ENCODE measurements around the gene STAC3. TPM values are rescaled to one million over a fixed set of nuclear protein-coding genes. Genes with fewer than 3 reads are reported as not detected.

The STAC3 gene
- total and polyA plus RNA-seq, 2 of the 8 experiments (the other 6 are each of a cell fraction or from before 2014, with no cell fraction given): 0.70 to 1.3 TPM

GRCh38 chr12:57214398-57214781, 36.6 kb downstream of the STAC3 start:
- H2BK5ac ChIP-seq (ENCODE audit: low read depth, low read length): no peak overlapping the region
- no peak overlapping the region for H2BK20ac ChIP-seq (ENCODE audit: low read length)
- WGBS, 2 experiments (ENCODE audit: extremely low coverage in 1 of 2, insufficient coverage in 1 of 2, insufficient read length in 1 of 2, insufficient replicate concordance in 2 of 2, low coverage in 1 of 2, low lambda C conversion rate in 2 of 2, missing lambda C conversion rate in 1 of 2): 10% methylated on average over 10 of the region's 14 CpGs; no CpG with 5 or more reads in 1 of the 2 experiments
- no peak overlapping the region for H2AFZ ChIP-seq (ENCODE audit: low read length)
- no peak overlapping the region for H2AK5ac ChIP-seq (ENCODE audit: low read depth, low read length)
- H3K9ac ChIP-seq (replicated peaks in 1 of 4; ENCODE audit: extremely low read depth in 1 of 4, low read depth in 3 of 4, low read length in 3 of 4): no peak overlapping the region
- no peak overlapping the region for H3K56ac ChIP-seq (replicated peaks; ENCODE audit: insufficient read length, low read depth, low read length)
- peaks cover 5 to 32% (median 14%) of the 10 kb centered on the region in 4 experiments; a peak in 7 of 8 replicates for H3K36me3 ChIP-seq (ENCODE audit: control insufficient read depth in 2 of 4, insufficient read depth in 4 of 4, low read length in 3 of 4)
- FAIRE-seq (no peak), DNase-seq (ENCODE audit: low read depth in 1 of 2, low spot score in 2 of 2) (peak in 1 of 2 experiments; percentile 86)
- H2BK12ac ChIP-seq (ENCODE audit: low read depth, low read length): 0 out of 2 replicates have a peak overlapping the region, but pooled peaks have one; percentile 85
- POLR2A ChIA-PET (ENCODE audit: partially characterized antibody): interaction anchor here (0.7 to 8.8 kb wide), 19 partner anchors 8 to 128 kb away, joined by 3 to 686 read pairs (median 5); partner anchors contain the start of genes LRP1, SHMT2 and STAT6
- peak overlapping the region; percentile 2 to 47; a peak in 2 of 4 replicates for H3K4me2 ChIP-seq (ENCODE audit: insufficient read depth in 1 of 2, low read depth in 2 of 2, low read length in 2 of 2)
- no peak overlapping the region for H3K14ac ChIP-seq (ENCODE audit: insufficient read length)
- H3K4me3 ChIP-seq (ENCODE audit: extremely low read depth in 1 of 4, insufficient read depth in 2 of 4, low read depth in 3 of 4, low read length in 4 of 4): peak overlapping the region in 1 of 4 experiments; percentile 31; a peak in 1 of 8 replicates
- H3K27me3 ChIP-seq (replicated peaks in 1 of 4; ENCODE audit: control insufficient read depth in 3 of 4, extremely low read depth in 1 of 4, insufficient read depth in 3 of 4, low read length in 3 of 4): peaks cover 44 to 56% (median 54%) of the 10 kb centered on the region in 4 experiments
- H4K8ac ChIP-seq (ENCODE audit: extremely low read depth, insufficient read depth, low read length): no peak overlapping the region
- no peaks in the 10 kb centered on the region for H3K79me1 ChIP-seq (ENCODE audit: low read depth, low read length)
- CTCF ChIA-PET (ENCODE audit: partially characterized antibody): interaction anchor here (0.6 to 10.1 kb wide), 51 partner anchors 8 to 623 kb away, joined by 3 to 726 read pairs (median 4); partner anchors contain the start of genes GLI1, LRP1, LRP1-AS and SHMT2
- H4K91ac ChIP-seq (replicated peaks; ENCODE audit: insufficient read length, low read length): no peak overlapping the region
- H3K27ac ChIP-seq (ENCODE audit: low read depth, low read length): no peak overlapping the region
- peak overlapping the region; percentile 81; the same call in 1 of the 2 replicates for H2BK15ac ChIP-seq (ENCODE audit: low read length)
- no peak overlapping the region for H2BK120ac ChIP-seq (replicated peaks; ENCODE audit: low read depth, low read length)
- H3K23me2 ChIP-seq (ENCODE audit: low read depth, low read length): peaks cover 7% of the 10 kb centered on the region; the same call in 1 of the 2 replicates
- H3K79me2 ChIP-seq (ENCODE audit: control insufficient read depth in 1 of 2, insufficient read depth in 2 of 2, low read length in 2 of 2): no peaks in the 10 kb centered on the region
- H3K23ac ChIP-seq (ENCODE audit: insufficient read length): no peak overlapping the region
- H4K20me1 ChIP-seq (replicated peaks in 1 of 2; ENCODE audit: control insufficient read depth in 1 of 2, insufficient read depth in 2 of 2, low read length in 2 of 2): peaks cover 11 to 28% of the 10 kb centered on the region in 2 experiments
- H3K4ac ChIP-seq (replicated peaks; ENCODE audit: insufficient read length, low read depth, low read length): no peak overlapping the region
- H3K18ac ChIP-seq (ENCODE audit: extremely low read depth, low read length): no peak overlapping the region
- no peaks in the 10 kb centered on the region for H3K9me3 ChIP-seq (ENCODE audit: insufficient read depth in 2 of 2, low read depth in 1 of 2, low read length in 1 of 2)
- H4K5ac ChIP-seq (ENCODE audit: insufficient read length, low read depth, low read length): no peak overlapping the region
- peaks cover 9 to 35% (median 26%) of the 10 kb centered on the region in 4 experiments for H3K4me1 ChIP-seq (replicated peaks in 1 of 4; ENCODE audit: control insufficient read depth in 3 of 4, insufficient read depth in 4 of 4, low read length in 3 of 4)
- 0 out of 2 replicates have a peak, but pooled peaks have one; percentile 54 for TF ChIP-seq CREB1 (IDR thresholded peaks at IDR 0.05)
- TF ChIP-seq BRCA1 (IDR thresholded peaks at IDR 0.05; ENCODE audit: low read depth, low read length): no peak
- TF ChIP-seq, protein P1, sequence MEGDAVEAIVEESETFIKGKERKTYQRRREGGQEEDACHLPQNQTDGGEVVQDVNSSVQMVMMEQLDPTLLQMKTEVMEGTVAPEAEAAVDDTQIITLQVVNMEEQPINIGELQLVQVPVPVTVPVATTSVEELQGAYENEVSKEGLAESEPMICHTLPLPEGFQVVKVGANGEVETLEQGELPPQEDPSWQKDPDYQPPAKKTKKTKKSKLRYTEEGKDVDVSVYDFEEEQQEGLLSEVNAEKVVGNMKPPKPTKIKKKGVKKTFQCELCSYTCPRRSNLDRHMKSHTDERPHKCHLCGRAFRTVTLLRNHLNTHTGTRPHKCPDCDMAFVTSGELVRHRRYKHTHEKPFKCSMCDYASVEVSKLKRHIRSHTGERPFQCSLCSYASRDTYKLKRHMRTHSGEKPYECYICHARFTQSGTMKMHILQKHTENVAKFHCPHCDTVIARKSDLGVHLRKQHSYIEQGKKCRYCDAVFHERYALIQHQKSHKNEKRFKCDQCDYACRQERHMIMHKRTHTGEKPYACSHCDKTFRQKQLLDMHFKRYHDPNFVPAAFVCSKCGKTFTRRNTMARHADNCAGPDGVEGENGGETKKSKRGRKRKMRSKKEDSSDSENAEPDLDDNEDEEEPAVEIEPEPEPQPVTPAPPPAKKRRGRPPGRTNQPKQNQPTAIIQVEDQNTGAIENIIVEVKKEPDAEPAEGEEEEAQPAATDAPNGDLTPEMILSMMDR (IDR thresholded peaks at IDR 0.05; ENCODE audit: control extremely low read depth in 1 of 3, insufficient read depth in 1 of 3, low read depth in 1 of 3, low read length in 3 of 3): peak in 2 of 3 experiments; percentile 83 to 89; a peak in 3 of 4 replicates
- TF ChIP-seq, protein P2, sequence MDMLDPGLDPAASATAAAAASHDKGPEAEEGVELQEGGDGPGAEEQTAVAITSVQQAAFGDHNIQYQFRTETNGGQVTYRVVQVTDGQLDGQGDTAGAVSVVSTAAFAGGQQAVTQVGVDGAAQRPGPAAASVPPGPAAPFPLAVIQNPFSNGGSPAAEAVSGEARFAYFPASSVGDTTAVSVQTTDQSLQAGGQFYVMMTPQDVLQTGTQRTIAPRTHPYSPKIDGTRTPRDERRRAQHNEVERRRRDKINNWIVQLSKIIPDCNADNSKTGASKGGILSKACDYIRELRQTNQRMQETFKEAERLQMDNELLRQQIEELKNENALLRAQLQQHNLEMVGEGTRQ (IDR thresholded peaks at IDR 0.05; ENCODE audit: low read length): no peak
- 0 out of 2 replicates have a peak, but pooled peaks have one; percentile 29 for TF ChIP-seq SP1 (IDR thresholded peaks at IDR 0.05; ENCODE audit: low read depth, low read length)
- peak in 1 of 2 experiments; percentile 80; a peak in 1 of 4 replicates for TF ChIP-seq SIN3A (conservative IDR thresholded peaks at IDR 0.05 in 1 of 2, IDR thresholded peaks at IDR 0.05 in 1 of 2; ENCODE audit: low read depth in 1 of 2, low read length in 2 of 2)
- TF ChIP-seq YY1 (IDR thresholded peaks at IDR 0.05; ENCODE audit: low read depth, low read length): 0 out of 2 replicates have a peak, but pooled peaks have one; percentile 25
- peak; percentile 54 to 67 for TF ChIP-seq RAD21 (IDR thresholded peaks at IDR 0.05 in 1 of 2, conservative IDR thresholded peaks at IDR 0.05 in 1 of 2; ENCODE audit: low read depth in 2 of 2, low read length in 2 of 2)
